MCF 10A (cell line): ENCODE results near the gene LKAAEAR1. TPM values are rescaled to one million over a fixed set of nuclear protein-coding genes. Genes with fewer than 3 reads are reported as not detected.

Source experiments
- BruUV-seq: library from RNA; stranded (reverse); fragments of 400-500 nt; replicated peaks from 2 replicates; lab custom pipeline; 2021; lab: Mats Ljungman, UMichigan
- CTCF ChIA-PET: fragments of 300-600 bp; sonication (Branson Sonifier 250); formaldehyde crosslinking; extraction: SDS; loops from one replicate; lab custom pipeline; 2021; ENCODE audit warnings: antibody characterized with exemption, inconsistent platforms; lab: Yijun Ruan, JAX
- POLR2A ChIA-PET: fragments of 300-600, 350-650 bp; sonication (Branson Sonifier 250); formaldehyde crosslinking; extraction: SDS; loops from one replicate; lab custom pipeline; 2020; ENCODE audit warnings: antibody characterized with exemption, inconsistent platforms; lab: Yijun Ruan, JAX
- DNase-seq: peaks from one replicate; pipeline ENCODE4 v3.0.0-alpha.2; 2018; ENCODE audit not compliant: unreplicated experiment
- H3K27ac Mint-ChIP-seq: one replicate; pipeline ENCODE4 v1.8.0; 2022; ENCODE audit warnings: mild to moderate bottlenecking, low read depth, mixed read lengths; ENCODE audit not compliant: unreplicated experiment
- H3K27me3 Mint-ChIP-seq: one replicate; pipeline ENCODE4 v1.8.0; 2022; ENCODE audit warnings: mixed read lengths; ENCODE audit not compliant: insufficient read depth, unreplicated experiment
- H3K36me3 Mint-ChIP-seq: one replicate; pipeline ENCODE4 v1.8.0; 2022; ENCODE audit warnings: mild to moderate bottlenecking, moderate library complexity, mixed read lengths; ENCODE audit not compliant: insufficient read depth, unreplicated experiment
- H3K4me1 Mint-ChIP-seq: one replicate; pipeline ENCODE4 v1.8.0; 2022; ENCODE audit warnings: mixed read lengths; ENCODE audit not compliant: insufficient read depth, unreplicated experiment
- H3K4me3 Mint-ChIP-seq: one replicate; pipeline ENCODE4 v1.8.0; 2022; ENCODE audit warnings: mild to moderate bottlenecking, moderate library complexity, mixed read lengths; ENCODE audit not compliant: unreplicated experiment
- H3K9me3 Mint-ChIP-seq: one replicate; pipeline ENCODE4 v1.8.0; 2022; ENCODE audit warnings: mixed read lengths; ENCODE audit not compliant: unreplicated experiment
- CTCF ChIP-seq: fragments of 200-600 bp; IDR thresholded peaks from one replicate; pipeline ENCODE4 v1.8.0; 2022; ENCODE audit warnings: antibody characterized with exemption, mild to moderate bottlenecking; ENCODE audit not compliant: unreplicated experiment
- intact Hi-C: fragments of 100-400 bp; cut with micrococcal nuclease; formaldehyde crosslinking; loops from 2 replicates; pipeline ENCODE4 v1.14.1; 2022
- total RNA-seq: library from RNA; stranded (reverse); gene quantifications from 2 replicates; pipeline ENCODE4 v1.2.3, GENCODE V29; 2022

LKAAEAR1 gene
- total RNA-seq, 1 experiment from 2014 or later, result not detected

GRCh38 chr20:64113444-64113775, 29.2 kb upstream of the LKAAEAR1 start:
- H3K36me3 Mint-ChIP-seq, result peaks cover 5% of the 10 kb centered on the region
- no peak for DNase-seq
- H3K9me3 Mint-ChIP-seq, result no peaks in the 10 kb centered on the region
- no peaks in the 10 kb centered on the region for H3K4me1 Mint-ChIP-seq
- H3K4me3 Mint-ChIP-seq, result no peak overlapping the region
- ChIA-PET CTCF (interaction anchor here (0.6 to 1.0 kb wide), 2 partner anchors 31 to 108 kb away, joined by 3 read pairs; no protein-coding TSS in a partner anchor), POLR2A (no interaction called here)
- no peak overlapping the region for H3K27ac Mint-ChIP-seq
- no peak for TF ChIP-seq CTCF
- intact Hi-C loops, result no loop called here
- H3K27me3 Mint-ChIP-seq, result peaks cover 4% of the 10 kb centered on the region
- BruUV-seq, result no TSS peak

GRCh38 chr20:64112691-64113443, 28.7 kb upstream of the LKAAEAR1 start:
- no peaks in the 10 kb centered on the region for H3K9me3 Mint-ChIP-seq
- intact Hi-C loops, result no loop called here
- no peak for TF ChIP-seq CTCF
- ChIA-PET POLR2A (interaction anchor here (1.2 kb wide), 1 partner anchor 50 kb away, joined by 3 read pairs; the partner anchor contains the start of gene TCEA2), CTCF (interaction anchor here (1.0 to 4.8 kb wide), 2 partner anchors 8 to 31 kb away, joined by 3 to 27 read pairs; no protein-coding TSS in a partner anchor)
- no peak overlapping the region for H3K27ac Mint-ChIP-seq
- peaks cover 10% of the 10 kb centered on the region for H3K27me3 Mint-ChIP-seq
- no peak for DNase-seq
- H3K4me3 Mint-ChIP-seq, result no peak overlapping the region
- no TSS peak for BruUV-seq
- H3K36me3 Mint-ChIP-seq, result peaks cover 5% of the 10 kb centered on the region
- no peaks in the 10 kb centered on the region for H3K4me1 Mint-ChIP-seq

- TF ChIP-seq CTCF, result no peak
- no peaks in the 10 kb centered on the region for H3K4me1 Mint-ChIP-seq
- H3K27me3 Mint-ChIP-seq, result peaks cover 12% of the 10 kb centered on the region
- ChIA-PET POLR2A (interaction anchor here (0.5 to 1.2 kb wide), 2 partner anchors 8 to 49 kb away, joined by 3 read pairs; partner anchors contain the start of gene TCEA2), CTCF (interaction anchor here (4.8 kb wide), 1 partner anchor 9 kb away, joined by 27 read pairs; no protein-coding TSS in a partner anchor)
- intact Hi-C loops, result no loop called here
- H3K9me3 Mint-ChIP-seq, result no peaks in the 10 kb centered on the region
- no peak overlapping the region for H3K4me3 Mint-ChIP-seq
- peaks cover 5% of the 10 kb centered on the region for H3K36me3 Mint-ChIP-seq
- DNase-seq, result no peak
- BruUV-seq, result no TSS peak
- H3K27ac Mint-ChIP-seq, result no peak overlapping the region
Measured at GRCh38 chr20:64111841-64112641, 27.8 kb upstream of the LKAAEAR1 start.
